Activated CD8-positive, alpha-beta memory T cell treated with anti-CD3 and anti-CD28 coated beads, Interleukin-2, amount 50 U/mL, for 24 hours (primary cell): ENCODE measurements around the gene KCNAB1.
"Not testable (repeated sequence)": the region's sequence is repeated elsewhere in the genome, so short reads cannot be mapped to it uniquely, and the experiment has no call there.

Experiments
- DNase-seq: peaks from one replicate; pipeline ENCODE4 v3.0.0-alpha.2; 2020; ENCODE audit errors: extremely low read depth

KCNAB1 gene

DNA sequence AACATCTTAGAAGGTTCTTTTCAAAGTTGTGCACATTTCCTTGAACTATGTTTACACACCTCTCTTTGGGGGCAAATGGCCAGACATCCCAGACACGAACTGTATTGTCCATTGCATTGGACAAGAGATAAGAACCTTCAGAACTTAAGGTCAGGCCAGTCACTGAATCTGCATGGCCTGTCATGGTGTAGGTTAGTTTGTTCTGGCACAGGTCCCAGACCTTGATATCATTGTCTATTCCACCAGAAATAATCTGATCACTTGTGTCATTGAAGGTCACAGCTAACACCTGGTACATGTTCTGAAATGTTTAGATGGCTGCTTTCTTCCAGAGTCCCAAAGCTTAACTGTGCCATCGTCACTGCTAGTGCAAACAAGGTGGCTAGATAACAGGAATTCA is 55.7 kb downstream of the KCNAB1 start:
- no peak for DNase-seq

DNA sequence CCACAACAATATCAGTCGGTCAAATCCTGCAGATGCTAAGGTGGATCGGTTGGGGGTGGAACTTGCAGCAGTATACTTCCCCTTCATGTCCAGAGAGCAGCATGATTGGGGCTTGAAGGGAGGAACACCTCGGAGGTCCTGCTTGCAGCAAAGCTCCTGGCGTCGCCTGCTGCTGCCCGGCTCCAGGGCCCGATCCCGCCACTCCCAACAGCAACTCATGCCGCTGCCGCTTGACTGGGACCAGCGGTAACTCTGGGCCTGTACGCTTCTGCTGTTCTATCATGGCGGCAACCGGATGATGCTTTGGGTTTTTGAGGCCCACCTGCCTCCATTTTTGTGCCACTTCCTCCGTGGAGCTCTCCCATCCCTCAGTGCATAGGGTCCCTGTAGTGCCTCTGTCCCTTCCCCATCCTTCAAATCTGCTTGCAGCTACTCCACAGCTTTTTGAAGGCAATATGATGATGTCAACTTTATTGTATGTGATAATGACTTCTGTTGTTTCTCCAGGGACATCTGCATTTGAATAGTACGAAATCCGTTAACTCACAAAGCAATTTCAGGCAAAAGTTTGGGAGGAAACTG is 56.3 kb downstream of the KCNAB1 start:
- no peak for DNase-seq

DNA sequence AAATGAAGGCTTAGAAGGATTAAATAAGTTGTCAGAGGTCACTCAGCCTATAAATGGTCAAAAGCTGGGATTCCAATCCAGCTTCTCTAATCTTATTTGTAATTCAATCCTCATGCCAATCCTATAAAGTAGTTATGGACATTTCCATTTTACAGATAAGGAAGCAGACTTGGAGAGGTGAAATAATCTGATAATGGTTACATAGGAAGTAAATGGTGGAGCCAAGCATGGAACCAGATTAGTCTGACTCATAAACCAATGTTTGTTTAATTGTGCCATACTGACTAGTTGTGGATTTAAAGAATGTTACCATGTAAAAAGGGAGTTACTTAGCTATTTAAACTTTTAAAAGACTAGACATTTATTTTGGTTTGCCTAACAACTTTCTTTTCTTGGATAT is 59.7 kb downstream of the KCNAB1 start:
- DNase-seq, result no peak

DNA sequence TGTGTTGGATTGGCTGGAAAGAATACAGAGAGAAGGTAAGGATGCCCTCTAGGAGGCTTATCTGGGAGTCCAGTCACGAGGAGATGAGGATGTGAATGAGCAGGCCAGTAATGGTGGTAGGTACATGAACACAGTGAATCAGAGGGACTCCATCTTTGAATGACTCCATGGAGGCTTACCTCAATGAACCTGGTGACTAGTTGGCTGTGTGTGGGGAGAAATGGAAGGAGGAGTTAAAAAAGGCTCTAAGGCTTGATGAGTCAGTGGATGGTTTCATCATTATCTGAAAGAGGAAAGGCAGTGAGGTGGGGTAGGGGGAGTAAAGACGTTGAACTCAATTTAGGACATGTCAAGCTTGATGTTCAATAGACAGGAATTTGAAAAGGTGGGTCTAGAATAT is 61.1 kb downstream of the KCNAB1 start:
- DNase-seq, result no peak

DNA sequence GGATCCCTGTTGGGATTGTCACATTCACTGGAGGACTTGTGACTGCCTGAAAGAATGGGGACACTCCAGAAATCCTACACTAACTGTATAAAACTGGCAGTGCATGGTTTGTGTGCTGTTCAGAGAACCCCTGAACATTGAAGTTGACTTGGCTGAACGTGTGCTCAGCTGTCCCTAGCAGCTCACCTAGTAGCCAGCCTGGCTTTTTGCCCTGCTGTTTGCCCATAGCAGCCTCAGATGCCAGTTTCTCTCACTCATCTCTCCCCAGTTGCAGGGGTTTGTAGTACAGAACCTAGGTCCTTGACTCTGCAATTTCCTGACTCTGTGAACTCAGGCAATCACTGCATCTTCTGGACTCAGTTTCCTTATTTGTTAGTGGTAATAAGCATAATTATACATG is 63.0 kb downstream of the KCNAB1 start:
- DNase-seq, result no peak

DNA sequence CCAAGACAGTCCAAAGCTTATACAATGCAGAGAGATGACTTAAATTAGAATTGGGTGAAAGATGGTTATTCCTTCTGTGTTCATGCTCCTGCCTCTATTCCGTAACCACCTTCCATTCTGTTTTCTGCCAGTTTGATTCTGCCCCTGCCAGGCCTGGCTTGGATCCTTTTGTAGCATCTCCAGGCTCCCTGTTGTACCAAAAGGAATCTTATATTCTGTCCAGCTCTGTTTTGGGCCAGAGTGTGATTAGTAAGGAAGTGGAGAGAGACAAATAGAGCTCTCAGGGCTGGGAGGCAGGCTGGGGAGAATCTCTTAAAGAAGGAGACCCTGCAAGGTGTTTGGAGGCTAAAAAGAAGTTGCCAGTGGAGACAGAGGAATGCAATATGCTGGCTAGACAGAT is 63.8 kb downstream of the KCNAB1 start:
- DNase-seq, result no peak

DNA sequence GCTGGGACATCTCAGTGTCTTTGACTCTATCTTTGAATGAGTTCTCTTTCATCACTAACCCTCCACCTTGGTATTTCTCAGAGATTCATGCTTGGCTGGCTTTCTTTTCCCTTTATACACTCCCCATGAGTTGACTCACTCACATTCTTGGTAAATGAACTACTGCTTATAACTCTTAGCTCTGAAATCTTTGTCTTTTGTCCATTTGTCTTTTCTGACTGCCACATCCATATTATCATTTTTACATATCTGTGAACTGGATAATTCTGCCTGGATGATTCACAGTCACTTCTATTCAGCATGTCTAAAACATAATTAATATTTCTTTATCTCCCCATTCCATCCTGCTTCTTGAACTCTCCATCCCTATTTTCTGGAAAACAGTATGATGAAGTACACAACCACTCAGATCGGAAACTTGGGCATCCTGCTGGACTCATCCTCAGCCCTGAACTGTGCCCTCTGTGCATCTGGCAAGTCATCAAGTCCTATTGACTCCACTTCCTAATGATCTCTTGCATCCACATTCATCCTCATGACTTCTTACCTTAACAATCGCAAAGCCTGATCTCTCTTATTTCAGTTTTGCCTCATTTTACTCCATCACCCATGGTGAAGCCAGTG is 66.9 kb downstream of the KCNAB1 start:
- no peak for DNase-seq

DNA sequence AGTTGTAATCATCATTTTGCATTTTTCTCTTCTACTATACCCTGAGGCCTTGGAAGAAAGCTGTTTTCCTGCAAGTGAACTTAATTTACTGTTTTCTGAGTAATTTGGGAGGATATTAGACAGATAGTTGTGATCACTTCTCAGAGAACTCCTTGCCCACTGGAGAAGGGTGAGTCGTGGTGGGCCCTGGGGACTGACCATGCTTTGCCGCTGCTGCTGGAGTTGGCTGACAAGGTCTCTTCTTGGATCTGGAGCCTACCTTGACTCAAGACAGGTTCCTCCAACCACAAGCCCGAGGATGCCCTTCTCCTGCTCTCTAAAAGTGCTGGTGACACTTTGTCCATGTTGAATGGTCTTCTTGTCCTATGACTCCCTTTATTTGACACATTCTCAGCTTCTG is 68.4 kb downstream of the KCNAB1 start:
- DNase-seq, result no peak

DNA sequence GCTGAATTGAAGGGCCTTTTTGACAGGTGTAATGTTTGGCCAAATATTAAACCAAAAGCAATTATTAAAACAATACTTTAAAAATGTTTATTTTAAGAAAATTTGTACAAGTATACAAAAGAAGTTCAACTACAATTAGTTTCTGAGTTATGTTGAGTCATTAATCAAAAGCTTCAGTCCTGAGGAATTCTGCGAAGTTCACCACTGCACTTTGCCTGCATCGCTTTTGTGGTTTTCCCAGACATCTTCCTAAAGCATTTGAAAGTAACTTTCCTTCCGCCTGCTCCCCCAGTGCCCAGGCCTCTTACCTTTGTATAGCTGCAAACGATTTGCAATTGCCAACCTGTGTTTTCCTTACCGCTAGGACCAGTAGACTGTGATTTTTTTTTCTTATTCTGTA is 69.5 kb downstream of the KCNAB1 start:
- no peak for DNase-seq

DNA sequence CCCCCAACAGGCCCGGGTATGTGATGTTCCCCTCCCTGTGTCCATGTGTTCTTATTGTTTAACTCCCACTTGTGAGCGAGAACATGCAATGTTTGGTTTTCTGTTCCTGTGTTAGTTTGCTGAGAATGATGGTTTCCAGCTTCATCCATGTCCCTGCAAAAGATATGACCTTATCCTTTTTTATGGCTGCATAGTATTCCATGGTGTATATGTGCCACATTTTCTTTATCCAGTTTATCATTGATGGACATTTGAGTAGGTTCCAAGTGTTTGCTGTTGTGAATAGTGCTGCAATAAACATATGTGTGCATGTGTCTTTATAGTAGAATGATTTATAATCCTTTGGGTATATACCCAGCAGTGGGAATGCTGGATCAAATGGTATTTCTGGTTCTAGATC is 74.6 kb downstream of the KCNAB1 start:
- DNase-seq, result not testable (repeated sequence)

DNA sequence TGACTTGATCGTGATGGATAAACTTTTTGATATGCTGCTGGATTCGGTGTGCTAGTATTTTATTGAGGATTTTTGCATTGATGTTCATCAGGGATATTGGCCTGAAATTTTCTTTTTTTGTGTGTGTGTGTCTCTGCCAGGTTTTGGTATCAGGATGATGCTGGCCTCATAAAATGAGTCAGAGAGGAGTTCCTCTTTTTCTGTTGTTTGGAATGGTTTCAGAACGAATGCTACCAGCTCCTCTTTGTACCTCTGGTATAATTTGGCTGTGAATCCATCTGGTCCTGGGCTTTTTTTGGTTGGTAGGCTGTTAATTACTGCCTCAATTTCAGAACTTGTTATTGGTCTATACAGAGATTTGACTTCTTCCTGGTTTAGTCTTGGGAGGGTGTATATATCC is 76.8 kb downstream of the KCNAB1 start:
- DNase-seq, result not testable (repeated sequence)

DNA sequence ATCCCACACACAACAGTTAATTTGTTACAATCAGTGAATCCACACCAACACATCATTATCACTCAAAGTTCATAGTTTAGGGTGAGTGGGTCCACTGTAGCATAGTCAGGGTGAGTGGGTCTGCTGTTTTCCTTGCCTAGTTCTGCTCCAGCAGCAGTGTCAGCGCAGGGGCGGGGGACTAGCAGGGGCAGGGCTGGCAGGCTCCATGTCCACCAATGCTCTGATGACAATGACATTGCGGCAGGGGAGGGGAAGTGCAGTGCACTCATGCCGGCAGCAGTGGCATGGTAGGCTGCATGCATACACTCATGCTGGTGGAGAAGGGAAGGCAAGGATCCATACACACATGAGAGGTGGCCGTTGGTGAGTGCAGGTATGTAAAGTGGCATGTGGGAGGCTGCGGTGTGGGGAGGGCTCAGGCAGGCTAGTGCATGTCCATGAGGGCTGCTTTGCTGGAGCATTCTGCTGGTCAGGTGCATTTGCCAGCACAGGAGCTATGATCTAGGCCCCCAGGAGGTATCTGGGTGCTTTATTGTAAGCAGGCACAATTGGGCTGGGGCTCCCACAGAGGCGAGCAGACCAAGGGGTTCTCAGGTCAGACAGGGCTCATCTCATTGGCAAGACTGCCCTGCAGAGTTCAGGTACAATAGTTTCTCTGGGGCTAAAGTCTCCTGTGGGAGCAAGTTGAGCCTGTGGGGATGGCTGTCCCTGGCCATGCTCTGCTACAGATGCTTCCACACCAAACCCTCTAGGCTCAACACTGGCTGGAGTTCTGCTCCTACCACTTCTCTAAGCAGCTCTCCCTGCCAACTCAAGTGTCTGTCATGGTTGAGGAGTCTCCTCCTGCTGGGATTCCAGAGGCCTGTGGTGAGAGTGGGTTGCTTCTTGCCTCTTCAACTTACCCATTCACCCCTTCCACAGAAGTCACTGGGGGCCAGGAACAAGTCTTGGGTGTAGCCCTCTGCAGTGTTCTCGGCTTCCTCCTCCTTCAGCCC is 81.3 kb downstream of the KCNAB1 start:
- no peak for DNase-seq

DNA sequence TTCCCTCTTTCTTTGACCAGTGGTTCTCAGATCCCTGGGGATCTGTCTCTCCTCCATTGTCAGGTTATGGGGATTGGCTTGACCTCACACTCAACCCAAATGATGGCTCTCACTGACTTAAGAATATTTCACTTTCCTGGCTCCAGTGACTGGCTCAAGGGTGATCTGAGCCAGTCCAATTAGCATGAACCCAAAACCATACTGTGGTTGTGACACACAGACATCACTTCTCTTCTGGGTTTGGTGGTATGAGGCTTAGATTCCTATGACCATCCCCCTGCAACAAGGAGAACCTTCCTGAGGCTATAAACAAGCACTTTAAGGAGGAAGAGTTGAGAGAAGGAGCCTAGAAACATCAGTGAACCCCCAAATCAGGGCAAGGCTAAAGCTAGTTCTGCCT is 85.8 kb downstream of the KCNAB1 start:
- no peak for DNase-seq

DNA sequence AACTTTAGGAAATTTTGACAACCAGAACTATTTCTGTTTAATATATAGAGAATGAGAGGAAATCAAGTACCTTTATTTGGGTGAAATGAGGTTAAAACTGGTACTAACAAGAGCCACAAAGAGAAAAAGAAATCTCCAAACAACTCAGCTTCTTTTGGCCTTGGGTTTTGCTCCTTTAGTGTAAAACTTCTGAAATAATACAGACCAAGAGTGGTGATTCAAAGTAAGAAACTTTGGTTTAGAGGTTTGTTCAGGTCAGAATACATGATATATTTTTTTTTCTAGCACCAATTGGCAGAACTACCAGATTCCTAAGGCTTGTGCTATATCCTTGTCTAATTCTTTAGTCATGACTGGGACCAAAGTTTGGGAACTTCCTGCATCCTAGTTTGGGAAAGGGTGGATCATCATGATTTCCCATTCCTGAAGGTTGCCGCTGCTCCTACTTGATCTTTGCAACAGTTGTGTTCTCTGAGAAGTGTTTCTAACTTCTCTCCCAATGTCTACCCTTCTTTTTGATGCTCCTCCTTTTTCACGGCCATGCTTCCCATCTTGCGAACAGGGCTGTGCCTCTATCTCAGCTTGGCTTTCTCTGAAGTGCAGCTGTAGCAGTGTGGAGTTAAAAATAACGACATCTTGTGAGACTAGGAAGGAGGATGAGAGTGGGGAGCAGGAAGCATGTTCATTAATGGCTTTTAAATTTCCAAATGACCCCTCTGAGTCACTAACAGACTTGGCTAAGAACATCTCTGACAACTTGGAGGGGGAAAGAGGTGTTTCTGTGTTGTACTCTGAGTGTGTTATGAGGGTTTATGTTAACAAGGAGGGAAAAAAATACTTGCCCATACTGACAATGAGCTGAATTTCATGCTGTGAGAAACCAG is 87.7 kb downstream of the KCNAB1 start:
- DNase-seq, result no peak

DNA sequence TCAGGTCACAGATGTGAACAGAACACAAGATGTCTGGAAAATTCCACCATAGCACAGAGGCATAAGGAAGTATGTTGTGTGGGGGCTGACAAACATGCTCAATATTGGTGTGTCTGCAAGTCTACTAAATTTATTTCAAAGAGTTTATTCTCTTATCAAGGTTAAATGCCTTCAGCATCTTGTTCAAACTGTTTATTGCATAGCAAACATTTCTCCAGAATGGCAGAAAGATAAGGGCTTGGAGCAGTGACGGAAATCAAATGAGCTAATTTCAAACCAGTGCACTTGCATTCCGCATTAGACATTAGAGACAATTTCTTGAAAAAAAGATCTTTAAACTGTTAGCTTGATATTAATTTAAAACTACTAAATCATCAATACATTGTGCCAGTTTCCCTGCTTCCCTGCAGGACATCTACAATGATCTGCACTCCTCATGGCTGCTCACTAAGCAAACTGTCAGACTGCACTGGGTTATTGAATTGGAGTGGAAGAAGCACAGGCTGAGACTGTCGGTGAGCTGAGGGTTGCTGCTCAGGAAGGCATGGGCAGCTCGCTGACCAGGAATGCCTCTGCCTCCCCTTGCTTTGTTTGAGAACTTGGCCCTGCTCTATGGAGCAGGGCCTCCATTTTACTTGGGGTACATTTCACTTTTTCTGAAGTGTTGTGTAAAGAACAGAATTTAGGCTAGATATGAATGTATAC is 89.4 kb downstream of the KCNAB1 start:
- no peak for DNase-seq

DNA sequence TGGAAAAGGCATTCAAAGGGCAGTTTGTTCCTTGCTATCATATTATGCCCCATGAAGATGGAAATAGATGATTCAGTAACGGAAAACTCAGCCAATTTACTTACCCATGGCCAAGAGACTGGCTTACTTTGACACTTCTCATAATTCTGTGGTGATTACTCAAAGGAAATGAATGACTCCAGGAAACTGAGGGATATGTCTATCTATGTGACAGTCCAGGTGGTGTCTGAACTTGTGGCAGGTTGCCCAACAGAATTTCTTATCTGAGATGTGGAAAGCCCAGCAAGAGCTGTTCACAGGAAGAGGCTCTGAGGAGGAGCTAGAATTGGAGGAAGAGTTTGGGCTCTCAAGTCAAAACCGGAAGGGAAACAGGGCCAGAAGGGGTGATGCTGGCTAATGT is 91.2 kb downstream of the KCNAB1 start:
- no peak for DNase-seq

DNA sequence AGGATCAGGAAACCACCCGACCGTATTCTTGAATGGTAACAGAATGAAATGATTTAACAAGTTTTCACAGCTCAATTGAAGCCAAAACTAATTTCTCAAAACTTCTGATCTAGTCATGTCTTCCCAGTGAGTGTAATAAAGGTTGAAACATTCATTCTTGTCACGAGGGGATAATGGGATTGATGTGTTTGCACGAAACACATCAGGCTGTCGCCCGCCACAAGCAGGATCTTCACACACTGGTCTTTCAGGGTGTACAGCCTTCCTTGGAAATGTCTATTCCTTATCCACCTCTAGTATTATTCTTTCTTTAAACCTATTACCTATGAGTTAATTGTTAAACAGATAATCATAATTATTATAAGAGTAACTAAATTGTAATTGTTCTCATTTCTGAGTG is 94.3 kb downstream of the KCNAB1 start:
- no peak for DNase-seq

DNA sequence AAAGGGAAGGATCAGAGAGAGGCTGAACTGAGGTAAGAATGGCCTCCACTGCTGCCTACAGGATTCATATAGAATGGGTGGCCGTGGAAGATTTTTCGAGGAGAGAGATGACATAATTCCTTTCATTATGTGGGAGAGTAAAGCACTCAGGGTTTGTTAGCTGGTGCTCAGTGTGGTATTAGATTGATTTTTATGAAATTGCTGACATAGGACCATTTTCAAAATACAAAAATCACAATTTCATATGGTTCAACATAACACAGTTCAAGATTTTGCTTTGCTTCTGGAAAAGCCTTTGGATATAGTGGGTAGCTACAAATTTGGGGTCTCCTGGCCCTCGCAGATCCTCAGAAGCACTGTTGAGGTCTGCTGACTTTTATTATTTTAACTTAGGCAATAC is 95.4 kb downstream of the KCNAB1 start:
- no peak for DNase-seq

DNA sequence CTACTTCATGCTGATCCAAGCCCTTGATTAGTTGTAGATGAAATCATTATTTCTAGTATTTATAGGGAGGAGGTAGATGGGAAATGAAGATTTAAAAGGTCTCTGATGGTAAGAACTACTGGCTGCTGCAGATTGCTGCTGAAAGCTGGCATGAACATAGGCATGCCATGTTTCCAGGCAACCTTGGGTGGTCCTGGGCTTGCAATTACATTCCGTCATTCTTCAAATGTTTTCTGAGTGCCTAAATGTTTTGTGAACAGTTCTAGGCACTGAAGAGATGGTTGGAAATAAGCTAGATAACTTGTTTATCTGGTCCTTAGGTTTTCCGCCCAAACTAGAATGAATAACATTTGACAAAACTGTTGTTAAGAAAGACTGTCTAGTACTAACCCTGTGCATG is 95.8 kb downstream of the KCNAB1 start:
- DNase-seq, result no peak

DNA sequence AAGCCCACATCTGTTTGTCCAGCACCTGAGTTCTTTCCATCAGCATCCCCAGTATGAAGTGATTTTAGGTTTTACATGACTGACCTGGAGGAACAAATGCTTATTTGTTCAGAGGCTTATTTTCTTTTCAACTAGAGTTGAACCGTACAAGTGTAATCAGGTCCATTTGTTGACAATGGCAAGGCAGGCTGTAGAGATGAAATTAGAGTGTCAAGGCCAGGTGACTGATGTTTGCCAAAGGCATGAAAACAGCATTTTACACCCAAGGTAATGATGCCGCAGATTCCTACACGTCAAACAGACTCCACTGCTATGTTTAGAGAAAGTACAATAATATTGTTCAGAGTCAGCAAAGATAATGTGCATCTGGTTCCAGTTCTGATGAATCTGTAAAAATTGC is 96.5 kb downstream of the KCNAB1 start:
- DNase-seq, result no peak

DNA sequence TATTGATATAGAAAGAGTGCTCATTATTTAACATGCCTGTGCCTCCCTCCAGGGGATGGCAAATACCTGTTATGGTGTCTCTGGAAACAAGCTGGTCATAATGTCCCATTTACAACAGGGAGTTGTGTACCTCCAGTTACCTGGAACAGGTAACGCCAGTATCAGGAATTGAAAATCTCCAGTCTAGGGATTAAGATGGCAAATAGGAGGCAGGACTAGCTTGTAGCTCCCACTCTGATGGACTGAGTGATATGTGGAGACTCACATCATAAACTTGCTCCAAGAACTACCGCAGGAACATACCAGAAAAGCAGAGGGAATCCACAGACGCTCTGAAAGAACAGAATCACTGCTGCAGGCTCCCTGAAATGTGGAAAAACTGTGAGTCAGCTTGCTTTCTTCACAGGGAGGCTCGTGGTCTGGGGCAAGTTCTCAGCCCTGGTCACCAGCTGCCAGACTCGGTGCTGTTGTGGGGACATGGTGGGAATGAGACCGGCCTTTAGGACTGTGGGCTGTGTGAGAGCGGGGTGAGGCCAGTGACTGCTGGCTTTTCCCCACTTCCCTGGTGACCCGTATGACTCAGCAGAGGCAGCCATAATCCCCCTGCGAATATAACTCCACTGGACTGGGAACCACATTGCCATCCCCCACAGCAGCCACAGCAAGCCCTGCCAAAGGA is 97.4 kb downstream of the KCNAB1 start:
- no peak for DNase-seq
